Measurements from ENCODE around the gene RMP24.
"Not testable (repeated sequence)": the region's sequence is repeated elsewhere in the genome, so short reads cannot be mapped to it uniquely, and the experiment has no call there.

RMP24 gene

DNA sequence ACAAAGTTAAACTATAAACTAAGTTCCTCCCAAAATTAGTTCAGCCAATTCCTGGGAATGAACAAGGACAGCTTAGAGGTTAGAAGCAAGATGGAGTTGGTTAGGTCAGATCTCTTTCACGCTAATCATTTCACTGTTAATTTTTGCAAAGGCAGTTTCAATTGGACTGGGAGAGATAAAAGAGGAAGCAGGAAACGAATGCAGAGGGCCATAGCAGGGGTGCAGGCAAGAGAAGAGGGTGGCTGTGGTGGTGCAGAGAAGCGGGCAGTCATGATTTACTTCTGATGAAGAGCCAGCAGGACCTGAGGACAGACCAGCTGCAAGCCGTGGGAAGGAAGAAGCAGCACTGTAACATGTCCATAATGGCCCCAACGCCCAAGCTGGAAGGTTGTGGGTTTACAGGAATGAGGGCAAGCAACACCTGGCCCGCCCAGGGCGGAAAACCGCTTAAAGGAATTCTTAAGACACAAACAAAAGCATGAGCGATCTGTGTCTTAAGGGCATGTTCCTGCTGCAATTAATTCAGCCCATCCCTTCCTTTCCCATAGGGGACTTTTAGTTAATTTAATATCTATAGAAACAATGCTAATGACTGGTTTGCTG is 4.1 kb upstream of the RMP24 start:
- DNase-seq, result peak in 1 of 4 experiments; percentile 8

DNA sequence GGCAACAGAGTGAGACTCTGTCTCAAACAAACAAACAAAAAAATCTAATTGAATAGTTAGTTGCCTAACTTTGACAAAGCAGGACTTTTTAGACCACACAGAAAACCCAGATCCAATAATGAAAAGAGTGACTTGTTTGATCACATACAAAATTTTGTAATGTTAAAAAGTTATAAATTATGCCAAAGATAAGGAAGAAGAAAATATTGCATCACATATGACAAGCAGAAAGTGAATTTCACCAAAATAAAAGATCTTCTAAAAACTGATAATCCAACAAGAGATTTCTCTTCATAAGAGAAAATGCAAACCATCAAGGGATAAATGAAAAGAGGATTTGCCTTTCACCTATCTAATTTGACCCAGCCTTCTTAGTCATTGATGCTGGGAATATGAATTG is 2.8 kb upstream of the RMP24 start:
- peak in 1 of 4 experiments; percentile 3 for DNase-seq

DNA sequence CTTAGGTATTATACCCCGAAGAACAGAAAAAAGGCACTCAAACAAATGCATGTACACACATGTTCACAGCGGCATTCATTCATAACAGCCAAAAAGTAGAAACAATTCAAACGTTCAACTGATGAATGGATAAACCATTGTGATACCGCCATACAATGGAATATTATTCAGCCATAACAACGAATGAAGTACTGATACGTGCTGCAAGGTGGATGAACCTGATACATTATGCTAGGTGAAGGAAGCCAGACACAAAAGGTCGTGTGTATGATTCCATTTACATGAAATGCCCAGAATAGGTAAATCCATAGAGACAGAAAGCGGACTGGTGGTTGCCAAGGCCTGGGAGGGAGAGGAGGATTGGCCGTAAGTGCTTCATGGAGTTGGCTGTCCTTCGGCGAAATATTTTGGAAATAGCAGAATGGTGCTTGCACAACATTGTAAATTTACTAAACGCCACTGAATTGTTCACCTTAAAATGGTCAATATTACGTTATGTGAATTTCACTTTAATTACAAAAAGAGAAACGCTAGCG is 750 bp upstream of the RMP24 start:
- DNase-seq, result no peak

DNA sequence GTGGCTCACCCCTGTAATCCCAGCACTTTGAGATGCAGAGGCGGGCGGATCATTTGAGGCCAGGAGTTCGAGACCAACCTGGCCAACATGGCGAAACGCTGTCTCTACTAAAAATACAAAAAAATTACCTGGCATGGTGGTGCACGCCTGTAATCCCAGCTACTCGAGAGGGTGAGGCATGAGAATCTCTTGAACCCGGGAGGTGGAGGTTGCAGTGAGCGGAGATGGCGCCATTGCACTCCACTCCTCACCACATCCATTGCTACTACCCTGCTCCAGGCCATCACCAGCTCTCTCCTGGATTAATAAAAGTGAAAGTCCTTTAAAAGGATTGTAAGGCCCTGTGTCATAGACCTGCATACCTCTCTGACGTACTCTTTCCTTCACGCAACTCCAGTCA is 1.2 kb downstream of the RMP24 start:
- DNase-seq, result no peak

DNA sequence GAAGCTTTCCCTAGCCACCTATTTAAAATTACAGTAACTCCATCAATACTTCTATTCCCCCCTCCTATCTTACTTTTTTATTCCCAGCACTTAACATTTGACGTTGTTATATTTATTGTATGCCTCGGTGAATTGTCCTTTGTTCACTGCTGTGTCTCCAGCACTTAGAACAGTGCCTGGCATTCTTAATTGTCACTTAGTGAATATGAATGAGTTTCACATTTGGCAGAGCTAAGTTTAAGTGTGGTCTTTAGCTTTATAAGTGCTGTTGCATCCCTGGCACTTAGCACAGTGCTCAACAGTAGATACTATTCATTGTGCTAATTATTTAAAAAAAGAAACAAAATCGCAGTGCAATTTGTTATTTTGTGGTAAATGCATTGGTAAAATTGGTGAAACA is 1.7 kb downstream of the RMP24 start:
- no peak for DNase-seq

DNA sequence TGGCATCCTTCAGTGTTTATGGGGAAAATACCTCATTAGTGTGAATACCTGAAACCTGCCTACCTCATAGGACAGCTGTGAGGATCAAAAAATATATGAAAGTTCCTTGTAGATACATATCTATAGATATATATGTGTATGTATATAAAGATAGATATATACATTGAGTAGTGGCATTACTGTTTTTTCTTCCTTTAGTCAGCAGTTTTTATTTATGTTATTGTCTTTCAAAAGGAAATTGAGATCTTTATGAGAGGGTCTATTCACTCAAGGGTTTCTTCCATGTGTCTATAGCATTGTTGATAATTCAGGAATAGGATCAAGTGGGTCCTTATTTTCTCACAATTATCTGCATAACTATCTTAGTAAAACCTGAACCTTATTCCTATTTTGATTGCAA is 6.6 kb downstream of the RMP24 start:
- DNase-seq, result no peak

DNA sequence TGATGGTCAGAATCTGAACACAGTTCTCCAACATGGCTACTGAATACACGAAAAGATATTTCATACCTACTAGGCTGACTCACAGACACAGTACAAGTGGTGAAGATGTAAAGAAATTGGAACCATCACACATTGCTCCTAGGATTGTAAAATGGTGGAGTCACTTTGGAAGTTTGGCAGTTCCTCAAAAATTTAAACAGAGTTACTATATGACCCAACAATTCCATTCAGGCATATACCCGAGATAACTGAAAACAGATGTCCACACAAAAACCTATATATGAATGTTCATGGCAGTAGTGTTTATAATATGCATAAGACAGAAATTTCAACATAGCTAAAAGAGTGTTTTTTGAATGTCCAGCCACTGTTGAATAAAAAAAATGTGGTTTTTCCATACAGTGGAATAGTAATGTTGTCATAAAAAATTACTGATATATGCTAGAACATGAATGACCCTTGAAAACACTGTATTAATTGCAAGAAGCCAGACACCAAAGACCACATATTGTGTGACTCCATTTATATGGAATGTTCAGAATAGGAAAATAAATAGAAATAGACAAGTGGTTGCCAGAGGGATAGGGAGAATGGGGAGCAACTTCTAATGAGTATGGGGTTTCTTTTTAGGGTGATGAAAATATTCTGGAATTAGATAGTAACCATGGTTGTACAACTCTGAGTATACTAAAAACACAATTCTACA is 10.1 kb downstream of the RMP24 start:
- no peak for DNase-seq

DNA sequence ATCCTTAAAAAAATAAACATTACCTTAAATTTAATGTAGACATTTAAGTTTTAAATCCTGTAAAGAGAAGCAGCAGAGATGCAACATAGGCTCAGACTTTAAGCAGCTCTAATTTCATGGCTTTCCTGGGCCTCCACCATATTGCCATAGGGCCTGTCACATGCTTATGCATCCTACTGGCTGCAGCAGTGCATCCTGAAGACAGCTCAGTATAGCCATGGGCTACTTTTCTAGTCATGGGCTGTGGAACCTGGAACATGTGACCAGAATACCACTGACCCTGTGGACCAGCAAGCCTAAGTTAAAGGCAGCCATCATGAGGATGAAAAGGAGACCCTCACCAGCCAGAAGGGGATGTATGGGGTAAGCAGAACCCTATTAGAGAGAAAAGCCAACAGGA is 10.7 kb downstream of the RMP24 start:
- no peak for DNase-seq

DNA sequence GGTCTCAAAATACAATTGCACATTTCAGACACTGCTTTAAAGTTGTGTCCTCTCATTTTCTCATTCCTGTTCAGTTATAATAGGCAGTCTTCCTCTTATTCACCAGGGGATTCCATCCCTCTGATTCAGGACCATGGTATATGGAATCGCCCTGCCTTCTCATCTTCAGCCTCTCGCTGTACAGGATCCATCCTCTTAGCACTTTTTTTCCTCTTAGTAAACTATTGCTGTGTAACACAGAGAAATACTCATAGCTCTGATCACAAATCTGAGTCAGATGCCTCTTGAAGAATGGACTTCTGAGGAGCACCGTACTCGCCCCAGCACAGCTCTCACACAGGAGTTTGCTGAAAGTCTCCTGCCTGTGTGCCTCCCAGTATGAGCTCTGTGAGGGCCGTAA is 11.3 kb downstream of the RMP24 start:
- DNase-seq, result no peak

DNA sequence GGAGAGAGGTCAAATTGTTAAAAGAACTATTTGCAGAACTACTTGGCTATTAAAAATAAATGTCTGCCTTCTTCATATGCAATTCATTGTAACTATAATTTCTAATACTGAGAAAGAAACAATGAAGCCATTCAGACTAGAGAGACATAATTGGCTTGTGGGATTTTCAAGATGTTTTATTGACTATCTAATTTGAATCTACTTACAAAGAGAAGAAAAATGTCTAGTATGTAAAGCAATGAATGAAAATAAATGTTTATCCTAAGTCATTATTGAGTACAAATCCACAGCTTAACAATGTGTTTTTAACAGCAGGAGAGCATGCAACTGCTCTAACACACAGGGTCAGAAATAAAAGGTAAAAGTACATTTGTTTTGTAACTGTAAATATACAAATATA is 19.2 kb downstream of the RMP24 start:
- no peak for DNase-seq

DNA sequence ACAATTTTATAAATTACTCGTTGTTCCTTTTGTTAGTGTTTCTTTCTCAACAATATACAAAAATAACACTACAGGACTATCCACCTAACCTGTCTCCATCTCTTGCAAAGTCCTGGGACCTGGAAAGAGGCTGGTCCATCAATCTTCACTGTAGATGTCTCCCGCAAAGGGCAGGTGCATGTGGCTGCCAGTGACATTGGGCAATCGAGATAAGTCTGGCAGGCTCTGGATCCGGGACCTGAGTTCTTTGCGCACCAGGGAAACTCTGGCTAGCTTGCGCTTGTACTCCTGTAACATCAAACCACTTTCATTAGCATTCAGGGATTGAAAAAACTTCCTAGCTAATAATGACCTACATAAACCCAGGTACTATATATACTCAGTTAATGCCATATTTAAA is 20.5 kb downstream of the RMP24 start:
- no peak for DNase-seq

DNA sequence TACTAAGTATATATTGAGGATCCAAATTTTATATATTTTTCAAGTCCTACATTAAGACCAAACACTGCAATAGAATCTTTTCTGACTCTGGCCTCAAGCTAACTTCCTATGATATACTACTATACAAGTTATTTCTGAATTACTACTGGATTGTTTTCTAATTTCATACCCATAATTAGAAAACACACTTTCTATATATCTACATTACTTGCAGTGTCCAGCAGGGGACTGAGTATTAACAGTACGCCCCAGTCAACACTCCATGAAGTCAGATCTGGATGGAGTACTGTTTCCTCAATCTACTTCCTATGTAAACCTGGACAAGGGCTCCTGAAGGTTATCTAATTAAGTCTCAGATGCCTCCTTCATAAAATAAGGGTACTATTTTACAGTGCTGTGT is 26.5 kb downstream of the RMP24 start:
- DNase-seq, result peak in 2 of 4 experiments; percentile 7 to 14

DNA sequence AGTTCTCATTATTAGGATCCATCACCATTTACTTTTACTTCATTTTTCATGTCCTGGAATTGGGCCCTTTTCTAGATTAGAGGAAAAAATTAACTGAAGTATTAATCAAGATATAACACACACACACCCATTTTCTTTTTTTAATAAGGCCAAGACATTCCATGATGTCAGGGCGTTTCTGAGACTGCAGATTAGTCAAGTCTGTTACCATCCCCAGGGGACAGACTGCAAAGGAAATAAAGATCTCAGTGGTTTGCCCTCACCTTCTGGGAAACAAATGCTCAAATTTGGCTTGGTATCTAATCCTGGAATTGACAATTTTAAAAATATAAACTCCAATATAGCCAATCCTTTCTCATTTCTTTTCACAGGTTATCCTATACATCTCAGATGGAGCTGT is 27.4 kb downstream of the RMP24 start:
- DNase-seq, result no peak

DNA sequence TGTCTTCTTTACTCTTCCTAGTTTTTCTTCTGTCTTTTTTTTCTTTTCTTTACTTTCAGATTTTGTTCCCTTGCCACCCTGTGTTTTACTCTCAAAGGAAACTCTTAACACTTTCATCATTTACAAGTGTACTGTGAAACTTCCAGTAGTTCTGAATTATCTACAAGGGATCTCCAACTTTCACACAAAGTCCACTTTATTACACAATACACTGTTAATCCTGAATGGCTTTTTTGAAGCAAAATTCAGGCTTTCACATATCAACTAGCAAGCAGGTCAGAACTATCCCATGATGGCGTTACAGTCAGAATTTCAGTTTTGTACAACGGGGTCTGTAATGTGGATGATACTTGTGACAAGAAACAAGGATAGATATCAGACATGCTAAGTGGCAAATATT is 34.5 kb downstream of the RMP24 start:
- DNase-seq, result no peak

DNA sequence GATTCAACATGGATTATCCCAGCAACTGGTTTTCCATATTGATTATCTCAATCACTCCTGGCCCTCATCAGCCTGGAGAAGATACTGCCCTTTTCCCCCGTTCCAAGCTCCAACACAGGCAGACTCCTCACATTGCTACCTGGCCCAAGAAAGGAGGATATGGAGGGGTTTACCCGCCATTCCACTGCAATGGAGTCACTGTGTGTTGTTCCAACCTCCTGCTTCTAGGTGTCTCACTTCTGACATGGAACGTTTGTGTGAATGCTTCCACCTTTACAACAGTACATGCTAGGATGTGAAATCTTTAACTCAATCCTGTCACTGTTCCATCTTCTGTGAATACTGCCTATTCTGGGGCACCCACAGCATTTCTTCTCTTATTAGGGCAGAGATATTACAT is 36.7 kb downstream of the RMP24 start:
- no peak for DNase-seq

DNA sequence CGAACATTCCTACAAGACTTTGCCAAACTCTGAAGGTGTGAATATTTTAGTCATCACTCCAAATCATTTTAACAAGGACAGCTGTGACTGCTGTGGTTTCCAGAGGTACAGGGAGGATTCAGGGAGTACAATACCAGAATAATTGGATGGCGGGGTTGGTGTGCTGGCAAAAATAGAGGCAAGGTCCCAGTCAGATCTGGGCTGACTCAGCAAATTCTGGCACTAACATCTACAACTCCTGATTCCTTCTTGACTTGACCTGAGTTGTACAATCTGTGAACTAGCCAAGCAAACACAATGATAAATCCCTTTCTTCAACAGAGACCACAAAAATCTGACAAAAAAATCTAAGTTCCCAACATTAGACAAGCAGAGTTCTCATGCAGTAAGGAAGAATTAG is 40.4 kb downstream of the RMP24 start:
- no peak for DNase-seq

DNA sequence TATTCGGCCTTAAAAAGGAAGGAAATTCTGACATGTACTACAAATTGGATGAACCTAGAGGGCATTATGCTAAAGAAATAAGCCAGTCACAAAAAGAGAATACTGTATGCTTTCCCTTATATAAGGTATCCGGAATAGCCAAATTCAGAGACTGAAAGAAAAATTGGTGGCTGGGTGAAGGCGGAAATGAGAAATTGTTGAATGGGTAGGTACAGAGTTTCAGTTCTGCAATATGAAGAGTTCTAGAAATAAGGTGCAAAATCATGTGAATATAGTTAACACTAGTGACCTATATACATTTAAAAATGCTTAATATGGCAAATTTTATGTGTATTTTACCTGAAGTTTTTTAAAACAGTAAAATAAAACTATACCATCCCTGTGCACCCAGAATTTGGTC is 43.1 kb downstream of the RMP24 start:
- no peak for DNase-seq

DNA sequence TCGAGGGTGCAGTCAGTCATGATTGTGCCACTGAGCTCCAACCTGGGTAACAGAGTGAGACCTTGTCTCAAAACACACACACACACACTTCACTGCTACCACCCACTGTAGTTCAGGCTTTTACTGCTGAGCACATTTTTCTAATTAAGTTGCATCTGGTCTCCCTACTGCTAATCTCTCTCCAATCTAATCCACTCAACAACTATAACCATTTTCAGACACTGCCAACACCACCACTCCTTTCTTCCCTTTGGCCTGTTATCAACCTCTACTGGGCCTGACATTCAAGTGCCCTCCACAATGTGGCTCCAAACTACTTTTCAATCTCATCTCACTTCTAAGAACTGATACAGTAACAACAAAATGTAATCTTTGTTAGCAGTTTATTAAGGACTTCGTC is 44.8 kb downstream of the RMP24 start:
- no peak for DNase-seq

DNA sequence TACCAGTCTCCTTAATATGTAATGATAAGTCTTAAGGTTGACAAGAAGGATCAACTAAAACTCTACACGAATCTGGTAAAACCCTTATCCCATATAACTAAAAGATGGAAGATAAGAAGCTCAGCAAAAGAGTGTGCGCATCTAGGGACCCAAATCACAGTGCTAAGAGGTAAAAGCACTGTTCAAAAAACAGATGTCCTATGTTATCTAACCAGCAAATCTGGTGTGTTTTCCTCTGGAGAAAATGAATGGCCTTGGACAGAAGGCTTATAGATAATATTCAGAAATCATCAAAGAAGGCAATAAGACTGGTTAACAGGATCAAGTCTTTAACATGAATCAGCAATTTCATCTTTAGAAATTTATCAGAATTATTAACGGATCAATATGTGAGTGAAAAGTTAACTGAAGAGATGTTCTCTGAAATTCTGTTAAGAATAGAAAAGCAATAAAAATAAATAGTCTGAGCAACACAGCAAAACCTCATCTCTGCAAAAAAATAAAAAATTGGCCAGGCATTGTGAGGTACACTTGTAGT is 47.8 kb downstream of the RMP24 start:
- no peak for DNase-seq

DNA sequence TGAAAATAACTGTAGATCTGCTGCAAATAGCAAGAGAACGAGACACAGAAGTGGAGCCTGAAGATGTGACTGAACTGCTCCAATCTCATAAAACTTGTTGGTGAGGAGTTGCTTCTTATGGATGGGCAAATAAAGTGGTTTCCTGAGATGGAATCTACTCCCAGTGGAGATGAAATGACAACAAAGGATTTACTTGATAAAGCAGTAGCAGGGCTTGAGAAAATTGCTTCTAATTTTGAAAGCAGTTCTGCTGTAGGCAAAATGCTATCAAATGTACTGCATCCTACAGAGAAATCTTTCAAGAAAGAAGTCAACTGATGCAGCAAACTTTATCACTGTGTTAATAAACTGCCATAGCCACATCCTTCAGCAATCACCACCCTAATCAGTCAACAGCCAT is 50.9 kb downstream of the RMP24 start:
- no peak for DNase-seq

DNA sequence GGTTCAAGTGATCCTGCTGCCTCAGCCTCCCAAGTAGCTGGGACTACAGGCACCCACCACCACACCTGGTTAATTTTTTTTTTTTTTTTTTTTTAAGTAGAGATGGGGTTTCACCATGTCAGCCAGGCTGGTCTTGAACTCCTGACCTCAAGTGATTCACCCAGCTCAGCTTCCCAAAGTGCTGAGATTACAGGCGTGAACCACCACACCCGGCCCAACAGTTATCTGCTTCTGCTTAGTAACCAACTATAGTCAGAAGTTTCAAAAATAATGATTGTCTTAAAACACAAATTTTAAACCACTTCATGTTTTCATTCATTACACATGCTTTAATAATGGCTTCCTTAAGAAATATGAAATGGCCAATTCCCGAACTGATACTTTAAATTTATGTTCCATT is 51.8 kb downstream of the RMP24 start:
- not testable (repeated sequence) for DNase-seq

DNA sequence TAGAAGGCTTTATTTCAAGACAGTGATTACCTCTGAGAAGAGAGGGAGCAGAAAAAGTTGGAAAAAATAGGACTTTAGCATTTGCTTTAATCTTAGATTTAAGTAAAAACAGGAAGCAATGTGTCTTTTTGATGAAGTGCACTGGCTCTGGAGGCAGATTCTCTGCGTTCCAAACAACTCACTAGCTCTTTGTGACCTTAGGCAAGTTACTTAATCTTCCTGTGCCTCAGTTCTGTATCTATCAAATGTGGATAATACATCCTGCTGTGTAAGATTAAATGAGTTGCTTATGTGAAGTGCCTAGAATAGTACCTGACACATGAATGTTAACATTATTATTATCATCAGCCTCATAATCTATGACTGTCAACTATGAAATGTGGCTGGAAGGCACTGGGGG is 52.5 kb downstream of the RMP24 start:
- DNase-seq, result peak in 2 of 4 experiments; percentile 8 to 12

DNA sequence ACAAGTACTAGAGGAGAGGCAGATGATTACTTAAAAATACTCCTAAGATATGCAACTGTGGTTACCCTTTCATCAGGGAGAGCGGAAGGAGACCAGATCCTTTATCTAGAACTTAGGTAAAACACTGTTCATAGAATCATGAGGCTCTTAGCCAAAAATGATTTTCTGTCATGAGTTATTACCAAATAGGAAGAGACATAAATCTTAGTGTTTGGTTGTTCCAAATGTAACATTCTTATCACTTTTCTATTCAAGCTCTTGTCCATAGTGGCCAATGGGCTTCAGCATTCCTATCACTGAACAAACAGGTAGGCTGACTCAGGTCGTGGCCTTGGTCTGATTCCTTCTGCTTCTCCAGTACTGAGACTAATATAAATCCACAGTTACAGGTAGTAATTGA is 56.4 kb downstream of the RMP24 start:
- DNase-seq, result peak in 1 of 4 experiments; percentile 14
